HCT116 (cell line): Measurements from ENCODE around the gene IDUA.

Experiments used
- CEBPB ChIP-seq: IDR thresholded peaks from 2 replicates; pipeline ENCODE4 v1.6.1; 2012; ENCODE audit warnings: low read depth
- EZH2 ChIP-seq: fragments of 200-600 bp; sonication (generic); IDR thresholded peaks from 2 replicates; pipeline ENCODE4 v1.6.1; 2017; ENCODE audit warnings: antibody characterized with exemption, mixed run types
- EZH2phosphoT487 ChIP-seq: fragments of 200-600 bp; IDR thresholded peaks from 2 replicates; pipeline ENCODE4 v1.6.1; 2018; ENCODE audit warnings: antibody characterized with exemption, borderline replicate concordance
- JUND ChIP-seq: IDR thresholded peaks from 2 replicates; pipeline ENCODE4 v1.6.1; 2012
- POLR2A ChIP-seq: IDR thresholded peaks from 2 replicates; pipeline ENCODE4 v1.7.0; 2011; ENCODE audit warnings: borderline replicate concordance; ENCODE audit not compliant: insufficient read depth, insufficient read length; ENCODE audit errors: extremely low read depth
- POLR2AphosphoS5 ChIP-seq: IDR thresholded peaks from 2 replicates; pipeline ENCODE4 v1.6.1; 2011; ENCODE audit warnings: mild to moderate bottlenecking, low read depth, low read length, moderate library complexity
- RAD21 ChIP-seq: IDR thresholded peaks from 2 replicates; pipeline ENCODE4 v1.6.1; 2012; ENCODE audit warnings: low read depth, mild to moderate bottlenecking
- ZNF274 ChIP-seq: fragments of 200-500 bp; sonication (Bioruptor generic); IDR thresholded peaks from 2 replicates; pipeline ENCODE4 v1.6.1; 2014; ENCODE audit warnings: mild to moderate bottlenecking, low read depth, low read length, inconsistent platforms
- TF ChIP-seq, protein P1 (sequence below): IDR thresholded peaks from 2 replicates; pipeline ENCODE4 v1.6.1; 2012
- TF ChIP-seq, protein P2 (sequence below), 3 experiments: fragments of 200-600 bp in 1 of 3; sonication (generic) in 1 of 3; IDR thresholded peaks in 2 of 3; conservative IDR thresholded peaks in 1 of 3; 2 replicates each; pipeline ENCODE4 v1.5.1; 2012 to 2017; ENCODE audit warnings: low read depth in 2 of 3, low read length in 2 of 3, antibody characterized with exemption in 1 of 3, borderline replicate concordance in 1 of 3, control low read depth in 1 of 3, mild to moderate bottlenecking in 1 of 3, mixed read lengths in 1 of 3, mixed run types in 1 of 3, moderate library complexity in 1 of 3; ENCODE audit not compliant: insufficient read depth in 1 of 3

GRCh38 chr4:1015179-1015578 lies 28.3 kb downstream of the IDUA start:
- TF ChIP-seq, protein P1, sequence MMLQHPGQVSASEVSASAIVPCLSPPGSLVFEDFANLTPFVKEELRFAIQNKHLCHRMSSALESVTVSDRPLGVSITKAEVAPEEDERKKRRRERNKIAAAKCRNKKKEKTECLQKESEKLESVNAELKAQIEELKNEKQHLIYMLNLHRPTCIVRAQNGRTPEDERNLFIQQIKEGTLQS, result no peak
- TF ChIP-seq, protein P2, sequence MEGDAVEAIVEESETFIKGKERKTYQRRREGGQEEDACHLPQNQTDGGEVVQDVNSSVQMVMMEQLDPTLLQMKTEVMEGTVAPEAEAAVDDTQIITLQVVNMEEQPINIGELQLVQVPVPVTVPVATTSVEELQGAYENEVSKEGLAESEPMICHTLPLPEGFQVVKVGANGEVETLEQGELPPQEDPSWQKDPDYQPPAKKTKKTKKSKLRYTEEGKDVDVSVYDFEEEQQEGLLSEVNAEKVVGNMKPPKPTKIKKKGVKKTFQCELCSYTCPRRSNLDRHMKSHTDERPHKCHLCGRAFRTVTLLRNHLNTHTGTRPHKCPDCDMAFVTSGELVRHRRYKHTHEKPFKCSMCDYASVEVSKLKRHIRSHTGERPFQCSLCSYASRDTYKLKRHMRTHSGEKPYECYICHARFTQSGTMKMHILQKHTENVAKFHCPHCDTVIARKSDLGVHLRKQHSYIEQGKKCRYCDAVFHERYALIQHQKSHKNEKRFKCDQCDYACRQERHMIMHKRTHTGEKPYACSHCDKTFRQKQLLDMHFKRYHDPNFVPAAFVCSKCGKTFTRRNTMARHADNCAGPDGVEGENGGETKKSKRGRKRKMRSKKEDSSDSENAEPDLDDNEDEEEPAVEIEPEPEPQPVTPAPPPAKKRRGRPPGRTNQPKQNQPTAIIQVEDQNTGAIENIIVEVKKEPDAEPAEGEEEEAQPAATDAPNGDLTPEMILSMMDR (IDR thresholded peaks at IDR 0.05 in 2 of 3, conservative IDR thresholded peaks at IDR 0.05 in 1 of 3; ENCODE audit: borderline replicate concordance in 1 of 3, insufficient read depth in 1 of 3, low read depth in 2 of 3, low read length in 2 of 3), result no peak
- TF ChIP-seq JUND, result no peak
- no peak for TF ChIP-seq CEBPB
- no peak for TF ChIP-seq POLR2AphosphoS5
- TF ChIP-seq POLR2A, result no peak
- no peak for TF ChIP-seq EZH2
- no peak for TF ChIP-seq EZH2phosphoT487
- TF ChIP-seq ZNF274, result no peak
- no peak for TF ChIP-seq RAD21
